IPS-18a (cell line): ENCODE data around the gene SH3D19.

Experiments used
- H3K27ac ChIP-seq: one replicate; pipeline ENCODE4 v1.5.1; 2013; ENCODE audit warnings: low read length
- H3K27me3 ChIP-seq: one replicate; pipeline ENCODE4 v1.6.1; 2013; ENCODE audit warnings: mild to moderate bottlenecking, low read length; ENCODE audit not compliant: control insufficient read depth, insufficient read depth
- H3K36me3 ChIP-seq: one replicate; pipeline ENCODE4 v1.6.1; 2013; ENCODE audit warnings: low read depth, low read length; ENCODE audit not compliant: control insufficient read depth
- H3K4me1 ChIP-seq: one replicate; pipeline ENCODE4 v1.6.1; 2013; ENCODE audit warnings: low read depth, low read length; ENCODE audit not compliant: control insufficient read depth
- H3K4me3 ChIP-seq: one replicate; pipeline ENCODE4 v1.5.1; 2013; ENCODE audit warnings: low read length
- H3K9ac ChIP-seq: one replicate; pipeline ENCODE4 v1.6.1; 2013; ENCODE audit warnings: mild to moderate bottlenecking, low read length, moderate library complexity
- H3K9me3 ChIP-seq: one replicate; pipeline ENCODE4 v1.6.1; 2013; ENCODE audit warnings: low read depth, low read length; ENCODE audit not compliant: control insufficient read depth

SH3D19 gene

DNA sequence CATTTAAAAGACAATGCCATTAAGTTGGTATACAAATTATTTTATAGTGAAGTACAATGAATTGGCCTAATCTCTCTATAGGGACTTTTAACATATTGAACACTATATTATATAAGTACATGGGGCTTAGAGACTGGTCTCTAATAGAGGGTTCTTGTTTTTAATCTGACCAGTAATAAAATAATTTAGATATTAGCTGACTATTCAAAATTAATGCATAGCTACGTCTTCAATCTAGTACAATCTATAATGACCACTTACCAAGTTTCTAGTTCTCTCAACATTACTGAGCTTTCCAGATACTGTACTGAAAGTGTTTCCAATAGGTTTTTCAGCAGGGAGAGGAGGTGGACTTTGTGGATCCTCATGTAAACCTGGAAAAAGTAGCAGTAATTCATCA, 166.4 kb downstream of the SH3D19 start:
- no peaks in the 10 kb centered on the region for H3K36me3 ChIP-seq
- H3K27ac ChIP-seq, result no peak overlapping the region
- no peaks in the 10 kb centered on the region for H3K4me1 ChIP-seq
- no peak overlapping the region for H3K9ac ChIP-seq
- H3K4me3 ChIP-seq, result no peak overlapping the region
- no peaks in the 10 kb centered on the region for H3K9me3 ChIP-seq
- H3K27me3 ChIP-seq, result no peaks in the 10 kb centered on the region

- no peak overlapping the region for H3K27ac ChIP-seq
- H3K4me3 ChIP-seq, result no peak overlapping the region
- H3K9ac ChIP-seq, result no peak overlapping the region
- H3K9me3 ChIP-seq, result no peaks in the 10 kb centered on the region
- H3K4me1 ChIP-seq, result no peaks in the 10 kb centered on the region
- no peaks in the 10 kb centered on the region for H3K36me3 ChIP-seq
- H3K27me3 ChIP-seq, result no peaks in the 10 kb centered on the region
Measured at GRCh38 chr4:151157543-151157942, 167.9 kb downstream of the SH3D19 start.

DNA sequence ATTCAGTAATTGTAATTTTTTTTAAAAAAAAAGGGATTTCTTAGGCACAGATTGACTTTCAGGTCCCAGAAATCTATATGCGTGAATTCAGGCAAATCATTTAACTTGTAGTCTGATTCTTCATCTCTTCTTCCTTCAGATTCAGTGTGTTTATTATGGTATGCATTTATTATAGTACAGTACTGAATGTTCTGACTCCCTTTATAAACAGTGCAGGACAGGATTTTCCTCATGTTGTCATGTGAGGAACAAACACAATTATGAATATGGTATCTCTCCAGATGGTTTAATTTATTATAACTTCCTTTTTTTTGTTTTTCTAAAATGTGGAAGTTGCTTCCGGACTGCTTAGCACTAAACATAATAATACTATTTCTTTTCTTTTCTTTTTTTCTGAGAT, 171.8 kb downstream of the SH3D19 start:
- Histone ChIP-seq H3K4me1 (no peaks in the 10 kb centered on the region), H3K4me3 (no peak overlapping the region), H3K9me3 (no peaks in the 10 kb centered on the region), H3K9ac (no peak overlapping the region), H3K36me3 (no peaks in the 10 kb centered on the region), H3K27me3 (no peaks in the 10 kb centered on the region), H3K27ac (no peak overlapping the region)

GRCh38 chr4:151152028-151152427, 173.4 kb downstream of the SH3D19 start:
- no peak overlapping the region for H3K4me3 ChIP-seq
- no peaks in the 10 kb centered on the region for H3K27me3 ChIP-seq
- no peaks in the 10 kb centered on the region for H3K4me1 ChIP-seq
- no peaks in the 10 kb centered on the region for H3K9me3 ChIP-seq
- peaks cover 8% of the 10 kb centered on the region for H3K36me3 ChIP-seq
- H3K9ac ChIP-seq, result no peak overlapping the region
- no peak overlapping the region for H3K27ac ChIP-seq

- Histone ChIP-seq H3K36me3 (peaks cover 8% of the 10 kb centered on the region), H3K9me3 (no peaks in the 10 kb centered on the region), H3K4me3 (no peak overlapping the region), H3K27me3 (no peaks in the 10 kb centered on the region), H3K4me1 (no peaks in the 10 kb centered on the region), H3K27ac (no peak overlapping the region), H3K9ac (no peak overlapping the region)
Measured at GRCh38 chr4:151150821-151151580, 174.4 kb downstream of the SH3D19 start.

DNA sequence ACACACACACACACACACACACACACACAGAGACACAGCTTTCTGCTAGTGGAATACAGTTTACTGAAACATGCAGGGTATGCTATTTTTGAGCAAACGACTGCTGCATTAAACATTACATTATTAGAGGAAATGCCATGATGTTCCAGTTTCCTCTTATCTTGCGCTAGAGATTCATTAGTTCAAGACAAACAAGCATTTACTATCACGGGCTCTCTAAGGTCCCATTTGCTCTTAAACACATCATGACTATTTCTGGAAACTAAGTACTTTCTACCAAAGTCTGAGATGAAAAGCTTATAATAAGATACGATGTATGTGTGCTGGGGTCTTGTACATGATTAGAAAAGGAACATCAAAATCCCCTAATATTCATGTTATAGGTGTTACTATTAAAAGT, 177.1 kb downstream of the SH3D19 start:
- no peaks in the 10 kb centered on the region for H3K9me3 ChIP-seq
- H3K27ac ChIP-seq, result no peak overlapping the region
- no peak overlapping the region for H3K9ac ChIP-seq
- H3K4me3 ChIP-seq, result no peak overlapping the region
- no peaks in the 10 kb centered on the region for H3K4me1 ChIP-seq
- no peaks in the 10 kb centered on the region for H3K27me3 ChIP-seq
- H3K36me3 ChIP-seq, result peaks cover 8% of the 10 kb centered on the region

DNA sequence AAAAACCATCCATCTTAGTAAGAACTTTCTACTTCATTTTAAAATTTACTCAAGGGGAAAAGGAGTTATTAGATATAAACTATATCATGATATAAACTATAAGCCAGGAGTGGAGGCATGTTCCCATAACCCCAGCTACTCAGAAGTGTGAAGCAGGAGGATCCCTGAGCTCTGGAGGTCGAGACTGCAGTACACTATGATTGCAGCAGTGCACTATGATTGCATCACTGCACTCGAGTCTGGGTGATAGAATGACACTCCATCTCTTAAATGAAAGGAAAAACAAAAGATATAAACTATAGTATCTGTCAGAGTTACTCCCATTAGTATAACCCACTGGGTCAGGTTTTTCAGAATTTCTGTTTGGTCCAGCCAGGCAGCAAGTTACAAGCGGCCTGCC, 178.4 kb downstream of the SH3D19 start:
- H3K4me1 ChIP-seq, result no peaks in the 10 kb centered on the region
- H3K4me3 ChIP-seq, result no peak overlapping the region
- H3K9me3 ChIP-seq, result no peaks in the 10 kb centered on the region
- no peaks in the 10 kb centered on the region for H3K27me3 ChIP-seq
- H3K27ac ChIP-seq, result no peak overlapping the region
- peaks cover 13% of the 10 kb centered on the region for H3K36me3 ChIP-seq
- H3K9ac ChIP-seq, result no peak overlapping the region

DNA sequence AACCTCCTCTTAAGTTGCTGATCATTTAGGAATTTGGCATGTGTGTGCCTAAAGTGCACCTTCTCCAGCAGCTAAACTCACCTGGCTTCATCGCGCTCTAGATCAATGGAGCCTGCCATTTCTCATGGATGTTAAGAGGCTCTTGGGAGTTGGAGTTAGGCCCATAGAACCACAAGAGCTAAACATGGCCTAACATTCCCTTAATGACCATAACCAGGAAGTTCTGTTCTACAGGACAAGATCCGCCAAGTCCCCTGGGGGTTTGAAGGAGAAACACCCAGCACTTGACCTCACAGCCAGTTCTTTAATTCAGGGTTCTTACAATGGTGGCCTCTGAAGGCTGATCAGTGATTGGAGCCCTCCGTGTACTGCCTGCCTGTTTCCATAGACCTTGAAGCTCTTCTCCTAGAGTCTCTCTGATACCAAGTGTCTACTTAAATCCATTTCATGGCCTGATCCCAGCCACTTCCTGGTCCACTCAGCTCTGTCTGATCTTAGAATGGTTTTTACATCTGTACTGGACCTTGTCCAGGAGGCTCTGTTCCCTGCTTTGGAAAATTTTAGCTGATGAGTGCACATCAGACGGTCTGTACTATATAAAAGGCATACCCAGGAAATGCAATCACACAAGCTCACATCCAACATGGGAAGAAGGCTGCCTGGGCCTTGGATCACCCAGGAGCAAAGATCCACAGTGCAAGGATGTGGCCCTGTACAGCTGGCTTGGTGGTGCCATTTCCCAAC, 180.9 kb downstream of the SH3D19 start:
- no peaks in the 10 kb centered on the region for H3K9me3 ChIP-seq
- no peak overlapping the region for H3K27ac ChIP-seq
- H3K9ac ChIP-seq, result no peak overlapping the region
- no peak overlapping the region for H3K4me3 ChIP-seq
- no peaks in the 10 kb centered on the region for H3K4me1 ChIP-seq
- H3K36me3 ChIP-seq, result peaks cover 25% of the 10 kb centered on the region
- H3K27me3 ChIP-seq, result no peaks in the 10 kb centered on the region

DNA sequence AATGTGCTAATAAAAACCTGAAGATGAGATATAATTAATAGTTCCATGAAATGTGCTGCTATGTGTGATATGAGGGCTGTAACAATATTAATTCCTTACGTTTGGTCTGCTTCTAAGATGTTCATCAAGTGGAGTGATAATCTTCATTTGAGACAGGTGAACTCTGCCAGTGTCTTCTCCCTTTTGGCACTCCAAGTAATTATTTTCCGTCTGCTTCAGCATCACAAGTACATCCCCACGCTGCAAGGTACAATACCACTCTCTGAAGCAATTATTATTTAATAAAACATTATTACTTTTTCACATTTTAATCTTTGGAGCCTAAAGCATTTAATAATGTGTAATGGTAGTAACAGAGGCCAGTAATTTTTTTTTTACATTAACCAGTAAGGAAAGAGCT, 181.6 kb downstream of the SH3D19 start:
- no peaks in the 10 kb centered on the region for H3K4me1 ChIP-seq
- peaks cover 25% of the 10 kb centered on the region for H3K36me3 ChIP-seq
- no peak overlapping the region for H3K9ac ChIP-seq
- H3K27me3 ChIP-seq, result no peaks in the 10 kb centered on the region
- no peaks in the 10 kb centered on the region for H3K9me3 ChIP-seq
- H3K4me3 ChIP-seq, result no peak overlapping the region
- H3K27ac ChIP-seq, result no peak overlapping the region

DNA sequence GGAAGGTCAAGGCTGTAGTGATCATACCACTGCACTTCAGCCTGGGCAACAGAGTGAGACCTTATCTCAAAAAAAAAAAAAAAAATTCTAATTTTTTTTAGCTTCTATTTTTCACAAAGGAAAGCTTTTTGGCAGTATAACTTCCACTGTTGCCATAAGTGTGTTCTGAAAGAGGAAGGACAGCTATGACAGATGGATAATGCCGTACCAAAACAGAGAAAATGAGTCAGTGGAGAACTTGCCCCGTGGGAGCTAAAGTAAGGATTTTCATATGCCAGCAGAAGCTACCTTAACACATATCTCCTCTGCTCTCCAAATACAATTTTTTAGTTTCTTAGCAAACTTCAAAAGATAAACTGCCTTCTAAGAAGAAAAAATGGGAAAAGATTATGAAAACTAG, 182.2 kb downstream of the SH3D19 start:
- Histone ChIP-seq H3K4me3 (no peak overlapping the region), H3K36me3 (peaks cover 23% of the 10 kb centered on the region), H3K9me3 (no peaks in the 10 kb centered on the region), H3K27me3 (no peaks in the 10 kb centered on the region), H3K9ac (no peak overlapping the region), H3K4me1 (no peaks in the 10 kb centered on the region), H3K27ac (no peak overlapping the region)

GRCh38 chr4:151142758-151143157, 182.6 kb downstream of the SH3D19 start:
- no peak overlapping the region for H3K4me3 ChIP-seq
- no peaks in the 10 kb centered on the region for H3K9me3 ChIP-seq
- no peak overlapping the region for H3K27ac ChIP-seq
- no peaks in the 10 kb centered on the region for H3K4me1 ChIP-seq
- no peak overlapping the region for H3K9ac ChIP-seq
- no peaks in the 10 kb centered on the region for H3K27me3 ChIP-seq
- peaks cover 19% of the 10 kb centered on the region for H3K36me3 ChIP-seq

- Histone ChIP-seq H3K27me3 (no peaks in the 10 kb centered on the region), H3K9me3 (no peaks in the 10 kb centered on the region), H3K4me3 (no peak overlapping the region), H3K4me1 (no peaks in the 10 kb centered on the region), H3K36me3 (peaks cover 20% of the 10 kb centered on the region), H3K9ac (no peak overlapping the region), H3K27ac (no peak overlapping the region)
Measured at GRCh38 chr4:151139814-151140213, 185.6 kb downstream of the SH3D19 start.
